ENCODE data around the gene CLPTM1L.
"Not testable (repeated sequence)": the region's sequence is repeated elsewhere in the genome, so short reads cannot be mapped to it uniquely, and the experiment has no call there.

Gene CLPTM1L

DNA sequence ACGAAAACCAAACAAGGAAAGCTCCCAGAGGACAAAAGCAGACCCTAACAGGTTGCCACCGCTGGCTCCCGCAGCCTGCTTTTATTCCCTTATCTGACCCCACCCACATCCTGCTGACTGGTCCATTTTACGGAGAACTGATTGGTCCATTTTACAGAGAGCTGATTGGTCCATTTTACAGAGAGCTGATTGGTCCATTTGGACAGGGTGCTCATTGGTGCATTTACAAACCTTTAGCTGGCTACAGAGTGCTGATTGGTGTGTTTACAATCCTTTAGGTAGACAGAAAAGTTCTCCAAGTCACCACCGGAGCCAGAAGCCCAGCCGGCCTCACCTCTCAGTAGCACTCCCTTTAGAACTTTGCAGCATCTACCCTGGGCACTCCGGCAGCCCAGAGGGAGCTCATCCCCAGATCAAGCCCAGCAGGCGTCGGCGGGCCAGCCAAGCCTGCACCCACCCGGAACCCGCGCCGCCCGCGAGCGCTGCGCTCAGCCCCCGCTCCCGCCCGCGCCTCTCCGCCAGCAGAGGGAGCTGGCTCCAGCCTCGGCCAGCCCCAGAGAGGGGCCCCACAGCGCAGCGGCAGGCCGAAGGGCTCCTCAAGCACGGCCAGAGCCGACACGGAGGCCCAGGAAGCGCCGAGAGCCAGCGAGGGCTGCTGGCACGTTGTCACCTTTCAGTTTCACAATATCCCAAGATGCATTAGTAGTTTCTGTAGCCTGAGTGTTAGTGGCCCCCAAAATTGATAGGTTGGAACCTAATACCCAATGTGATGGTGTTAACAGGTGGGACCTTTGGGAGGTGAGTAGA is 35.3 kb upstream of the CLPTM1L start:
- DNase-seq = no peak

GRCh38 chr5:1378866-1379659 is 34.2 kb upstream of the CLPTM1L start:
- no peak for DNase-seq

- no peak for DNase-seq
These were observed 33.2 kb upstream of the CLPTM1L start for GRCh38 chr5:1378096-1378495.

DNA sequence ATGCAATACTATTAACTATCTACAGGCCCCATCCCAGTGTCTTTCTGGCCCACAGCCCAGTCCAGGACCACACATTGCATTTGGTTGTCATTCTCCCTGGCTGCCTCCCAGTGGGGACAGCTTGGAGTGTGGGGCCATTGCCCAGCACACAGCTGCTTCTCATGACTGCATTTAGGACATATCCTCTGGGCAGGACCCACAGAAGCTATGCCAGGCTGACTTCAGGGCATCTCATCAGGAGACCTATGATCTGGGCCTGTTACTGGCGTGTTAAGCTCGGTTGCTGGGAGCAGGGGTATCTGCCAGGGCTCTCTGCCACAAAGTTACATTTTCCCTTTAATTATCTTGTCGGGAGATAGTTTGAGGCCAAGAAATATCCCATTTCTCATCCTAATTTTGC is 32.1 kb upstream of the CLPTM1L start:
- DNase-seq = peak; percentile 100

DNA sequence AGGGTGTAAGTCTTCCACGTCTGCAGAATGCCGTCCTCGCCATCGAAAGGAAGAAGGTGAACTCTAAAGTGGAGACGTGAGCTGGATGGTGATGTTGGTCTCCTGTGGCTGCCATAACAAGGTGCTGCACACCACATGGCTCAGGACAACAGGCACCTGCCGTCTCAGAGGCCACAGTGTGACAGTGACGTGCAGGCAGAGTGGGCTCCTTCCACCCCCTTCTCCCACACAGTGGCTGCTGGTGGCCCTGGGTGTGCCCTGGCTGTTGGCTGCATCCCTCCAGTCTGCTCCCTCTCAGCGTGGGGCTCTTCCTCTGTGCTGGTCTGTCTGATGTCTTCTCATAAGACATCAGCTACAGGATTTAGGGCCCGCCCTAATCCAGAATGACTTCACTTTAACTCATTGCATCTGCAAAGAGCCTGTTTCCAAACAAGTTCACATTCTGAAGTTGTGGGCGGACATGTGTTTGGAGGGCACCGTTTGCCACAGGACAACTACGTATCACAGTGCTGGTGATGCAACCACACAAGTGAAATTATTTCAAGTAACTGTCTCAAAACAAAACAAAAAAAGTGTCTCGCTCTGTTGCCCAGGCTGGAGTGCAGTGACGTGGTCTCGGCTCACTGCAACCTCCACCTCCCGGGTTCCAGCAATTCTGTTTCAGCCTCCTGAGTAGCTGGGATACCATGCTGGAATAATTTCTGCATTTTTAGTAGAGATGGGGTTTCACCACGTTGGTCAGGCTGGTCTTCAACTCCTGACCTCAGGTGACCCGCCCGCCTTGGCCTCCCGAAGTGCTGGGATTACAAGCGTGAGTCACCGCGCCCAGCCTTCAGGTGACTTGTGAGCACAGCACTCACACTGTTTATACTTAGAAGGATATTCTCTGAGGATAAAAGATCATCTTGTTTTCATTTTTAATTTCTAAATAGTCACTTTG is 31.2 kb upstream of the CLPTM1L start:
- DNase-seq = peak; percentile 74

DNA sequence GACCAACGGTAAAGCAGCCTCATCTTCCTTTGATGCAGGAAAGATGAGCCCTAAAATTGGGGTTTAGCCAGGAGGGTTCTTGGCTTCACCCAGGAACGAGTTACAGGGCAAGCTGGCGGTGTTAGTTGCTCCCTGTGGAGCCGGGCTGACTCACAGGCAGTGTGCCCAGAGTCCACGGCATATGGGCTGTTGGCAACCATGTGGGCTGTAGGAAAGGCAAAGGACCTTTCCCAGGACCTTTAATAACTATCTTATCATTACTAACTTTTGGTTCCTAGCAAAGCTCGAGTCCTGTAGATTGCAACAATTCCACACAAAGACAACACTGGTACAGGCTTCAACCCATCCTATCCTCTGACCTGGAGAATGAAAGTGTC is 29.8 kb upstream of the CLPTM1L start:
- peak; percentile 99 for DNase-seq

DNA sequence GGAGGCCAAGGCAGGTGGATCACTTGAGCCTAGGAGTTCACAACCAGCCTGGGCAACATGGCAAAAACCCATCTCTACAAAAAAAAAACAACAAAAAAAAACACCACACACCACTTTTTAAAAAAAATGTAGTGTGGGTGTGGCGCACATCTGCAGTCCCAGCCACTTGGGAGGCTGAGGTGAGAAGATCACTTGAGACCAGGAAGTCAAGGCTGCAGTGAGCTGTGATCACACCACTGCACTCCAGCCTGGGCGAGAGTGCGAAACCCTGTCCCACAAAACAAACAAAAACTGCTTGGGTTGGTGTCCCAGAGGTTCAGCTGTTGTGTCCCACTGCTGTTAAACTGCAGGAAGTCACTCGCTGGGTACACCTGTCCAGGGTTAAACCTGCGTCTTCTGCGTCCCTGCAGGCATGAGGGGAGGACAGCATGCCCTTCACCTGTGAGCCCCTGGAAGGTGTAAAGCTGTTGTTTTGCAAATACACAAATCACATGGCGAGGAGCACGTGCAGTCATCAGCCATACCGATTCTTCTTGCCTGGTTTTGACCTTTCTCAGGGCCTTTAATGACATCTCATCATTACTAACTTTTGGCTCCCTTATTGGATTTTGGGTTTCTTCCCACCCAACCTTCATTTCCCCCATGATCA is 29.3 kb upstream of the CLPTM1L start:
- DNase-seq = no peak

DNA sequence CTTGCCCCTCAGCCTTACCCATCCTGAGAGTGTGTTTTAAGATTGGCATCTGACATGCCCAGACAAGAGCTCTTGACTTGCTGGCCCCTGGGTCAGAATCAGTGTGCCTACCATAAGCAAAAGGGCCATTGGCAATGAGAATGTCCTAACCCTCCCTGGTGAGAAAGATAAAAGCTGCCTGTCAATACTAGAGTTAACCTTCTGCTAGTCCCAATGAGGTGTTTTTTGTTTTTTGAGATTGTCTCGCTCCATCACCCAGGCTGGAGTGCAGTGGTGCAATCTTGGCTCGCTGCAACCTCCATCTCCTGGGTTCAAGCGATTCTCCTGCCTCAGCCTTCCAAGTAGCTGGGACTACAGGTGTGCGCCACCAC is 27.1 kb upstream of the CLPTM1L start:
- not testable (repeated sequence) for DNase-seq

DNA sequence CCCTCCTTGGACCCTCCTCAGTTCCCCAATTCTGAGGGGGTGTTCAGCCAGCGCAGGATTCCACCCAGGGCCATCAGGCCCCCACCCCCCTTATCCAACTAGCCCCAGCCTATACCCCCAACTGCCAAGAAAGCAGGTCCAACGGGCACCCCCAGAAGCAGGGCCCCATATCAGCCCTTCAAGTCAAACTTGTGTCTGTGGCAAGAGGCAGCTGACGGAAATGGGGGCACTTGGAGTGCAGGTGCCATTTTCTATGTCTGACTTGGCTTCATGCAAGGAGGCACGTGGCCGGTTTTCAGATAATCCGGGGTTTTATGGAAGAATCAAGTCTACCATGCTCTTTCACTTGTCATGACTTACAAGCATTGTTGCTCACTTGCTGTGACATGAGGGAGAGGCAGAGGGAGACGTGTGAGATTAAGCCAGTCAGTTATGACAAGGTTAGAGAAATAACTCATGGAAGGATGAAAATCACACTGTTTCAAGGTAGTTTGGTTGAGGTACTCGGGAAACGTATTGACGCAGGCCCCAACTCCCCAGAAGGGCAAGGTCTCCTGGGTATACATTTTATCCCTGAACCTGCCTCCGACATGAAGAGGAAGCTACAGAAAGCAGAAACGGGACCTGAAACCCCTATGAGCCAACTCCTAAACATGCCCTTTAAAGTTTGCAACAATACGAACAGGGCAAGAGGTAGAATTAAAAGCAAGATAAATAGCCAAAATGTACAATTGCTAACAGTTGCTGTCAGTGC is 26.5 kb upstream of the CLPTM1L start:
- DNase-seq = no peak

- no peak for DNase-seq
These were observed 25.1 kb upstream of the CLPTM1L start for GRCh38 chr5:1370006-1370405.

DNA sequence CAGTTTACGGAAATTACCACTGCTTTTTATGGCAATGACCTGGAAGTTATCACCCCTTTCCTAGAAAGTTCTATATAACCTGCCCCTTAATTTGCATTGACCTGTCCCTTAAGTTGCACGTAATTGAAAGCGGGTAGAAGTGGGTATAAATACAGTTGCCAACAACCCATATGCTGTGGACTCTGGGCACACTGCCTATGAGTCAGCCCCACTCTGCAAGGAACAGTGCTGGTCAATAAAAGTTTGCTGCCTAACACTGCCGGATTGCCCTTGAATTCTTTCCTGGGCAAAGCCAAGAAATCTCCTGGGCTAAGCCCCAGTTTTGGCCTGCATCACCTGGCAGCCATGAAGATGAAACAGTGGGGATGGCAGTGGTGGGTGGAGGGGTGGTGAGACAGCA is 23.9 kb upstream of the CLPTM1L start:
- DNase-seq = peak; percentile 79

- DNase-seq = no peak
These were observed 23.3 kb upstream of the CLPTM1L start for GRCh38 chr5:1368236-1368635.

DNA sequence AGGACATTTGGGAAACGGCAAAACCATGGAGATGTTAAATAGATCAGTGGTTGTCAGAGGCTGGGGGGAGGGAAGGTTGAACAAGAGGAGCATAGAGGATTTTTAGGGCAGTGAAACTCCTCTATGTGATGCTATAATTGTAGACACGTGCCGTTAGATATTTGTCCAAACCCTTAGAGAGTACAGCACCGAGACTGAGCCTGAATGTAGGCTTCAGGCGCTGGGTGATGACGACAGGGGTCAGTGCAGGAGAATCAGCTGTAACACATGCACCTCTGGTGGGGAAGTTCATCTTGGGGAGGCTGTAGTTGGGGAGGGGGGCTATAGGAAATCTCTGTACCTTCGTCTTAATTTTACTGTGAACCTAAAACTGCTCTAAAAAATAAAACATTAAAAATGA is 22.2 kb upstream of the CLPTM1L start:
- no peak for DNase-seq

GRCh38 chr5:1366514-1366913 is 21.6 kb upstream of the CLPTM1L start:
- no peak for DNase-seq

DNA sequence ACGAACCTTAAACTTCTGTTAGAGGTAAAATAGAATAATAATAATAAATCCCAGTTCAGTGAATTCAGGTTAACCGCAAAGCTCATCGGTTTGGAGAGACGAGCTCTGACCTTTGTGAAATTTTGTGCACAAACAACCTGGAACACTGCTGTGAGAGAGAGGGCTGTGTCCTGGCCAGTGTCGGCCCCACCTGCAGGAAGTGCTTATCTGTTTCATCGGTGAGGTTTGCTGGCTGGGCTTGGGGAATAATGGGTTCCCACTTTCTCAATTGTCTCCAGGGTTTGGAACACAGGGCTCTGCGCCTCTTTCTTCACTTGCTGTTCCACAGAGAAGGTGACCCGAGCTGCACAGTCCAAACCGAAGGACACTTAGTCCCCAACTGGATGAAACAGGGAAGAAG is 19.3 kb upstream of the CLPTM1L start:
- DNase-seq = no peak

- DNase-seq = no peak
These were observed 18.7 kb upstream of the CLPTM1L start for GRCh38 chr5:1363581-1363980.

- no peak for DNase-seq
These were observed 18.3 kb upstream of the CLPTM1L start for GRCh38 chr5:1363160-1363559.

DNA sequence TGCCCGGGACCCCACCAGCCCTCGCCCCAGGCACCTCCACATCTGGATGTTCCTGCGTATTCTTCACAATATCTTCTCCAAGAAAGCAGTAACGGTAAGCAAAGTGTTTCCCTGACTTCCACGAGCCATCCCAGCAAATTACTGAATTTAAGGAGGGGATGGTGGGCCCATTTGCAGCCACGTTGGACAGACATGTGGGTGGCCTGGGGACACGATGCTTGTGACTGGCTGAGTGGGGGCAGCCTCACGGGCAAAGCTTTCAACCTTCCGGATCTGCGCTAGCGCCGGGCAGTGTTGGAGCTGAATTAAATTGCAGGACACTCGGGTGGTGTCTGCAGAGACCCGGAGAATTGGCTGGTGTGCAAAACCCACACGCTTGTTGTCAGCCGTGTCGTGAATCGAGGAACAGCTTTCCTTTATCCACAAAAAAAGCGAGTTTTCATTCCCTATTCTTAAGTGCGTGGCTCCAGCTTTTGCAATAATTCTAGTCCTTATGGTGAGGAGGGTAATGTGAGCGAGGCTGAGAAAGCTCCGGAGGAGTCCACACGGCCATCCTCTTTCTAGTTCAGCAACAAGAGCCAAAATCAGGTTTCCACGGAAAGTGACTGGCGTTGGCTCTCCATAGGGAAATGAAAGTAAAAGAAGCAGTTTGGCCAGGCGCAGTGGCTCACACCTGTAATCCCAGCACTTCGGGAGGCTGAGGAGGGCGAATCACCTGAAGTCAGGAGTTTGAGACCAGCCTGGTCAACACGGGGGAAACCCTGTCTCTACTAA is 17.5 kb upstream of the CLPTM1L start:
- DNase-seq = no peak

GRCh38 chr5:1360861-1361260 is 16.0 kb upstream of the CLPTM1L start:
- DNase-seq = no peak

DNA sequence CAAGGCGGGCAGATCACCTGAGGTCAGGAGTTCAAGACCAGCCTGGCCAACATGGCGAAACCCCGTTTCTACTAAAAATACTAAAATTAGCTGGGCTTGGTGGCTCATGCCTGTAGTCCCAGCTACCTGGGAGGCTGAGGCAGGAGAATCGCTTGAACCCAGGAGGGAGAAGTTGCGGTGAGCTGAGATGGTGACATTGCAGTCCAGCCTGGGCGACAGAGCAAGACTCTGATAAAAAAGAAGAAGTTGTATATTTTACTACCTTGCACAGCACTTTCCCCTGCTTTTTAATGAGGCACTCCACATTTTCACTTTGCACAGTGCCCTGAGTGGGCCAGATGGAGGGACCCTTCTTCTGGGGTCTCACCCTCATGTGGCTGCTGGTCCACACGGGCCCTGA is 15.5 kb upstream of the CLPTM1L start:
- DNase-seq = not testable (repeated sequence)

DNA sequence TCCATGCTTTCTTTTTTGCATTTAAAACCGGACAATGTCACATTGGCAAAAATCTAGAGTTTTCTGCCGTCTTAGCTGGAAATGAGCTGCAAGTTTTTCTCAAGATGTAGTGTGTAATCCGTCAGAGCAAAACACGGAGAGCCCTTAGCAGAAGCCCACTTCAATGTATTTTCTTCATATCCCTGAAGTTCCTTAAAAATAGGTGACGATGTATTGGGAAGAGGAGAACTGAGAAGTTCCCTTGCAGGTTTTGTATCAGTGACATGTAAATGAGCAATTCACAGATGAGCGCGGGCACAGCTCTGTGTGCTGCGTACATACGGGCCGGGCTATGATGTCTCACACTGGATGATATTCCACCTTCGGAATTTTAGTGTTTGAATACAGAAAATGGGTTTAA is 14.8 kb upstream of the CLPTM1L start:
- DNase-seq = no peak

Measured in NCI-H446 treated with DMSO at 0.1 percent for 48 hours (cell line).